Prostate gland (tissue), 2 donors: Measurements from ENCODE around the gene SESN1.

Experiments
- POLR2A ChIP-seq: fragments of 450-650 bp; IDR thresholded peaks from one replicate; pipeline ENCODE4 v1.6.1; 2016; ENCODE audit warnings: antibody characterized with exemption, mild to moderate bottlenecking
- POLR2AphosphoS5 ChIP-seq: sonication (generic); formaldehyde crosslinking; IDR thresholded peaks from one replicate; pipeline ENCODE4 v1.6.1; 2017; ENCODE audit warnings: antibody characterized with exemption
- TF ChIP-seq, protein P1 (sequence below), 4 experiments: fragments of 200-600 bp in 2 of 4; fragments of 450-650 bp in 2 of 4; sonication (generic) in 2 of 4; IDR thresholded peaks; 1 replicate in 3 of 4; 2 replicates in 1 of 4; pipeline ENCODE4 v1.5.1; 2016 to 2019; ENCODE audit warnings: antibody characterized with exemption in 4 of 4, mild to moderate bottlenecking in 2 of 4, moderate library complexity in 2 of 4

DNA sequence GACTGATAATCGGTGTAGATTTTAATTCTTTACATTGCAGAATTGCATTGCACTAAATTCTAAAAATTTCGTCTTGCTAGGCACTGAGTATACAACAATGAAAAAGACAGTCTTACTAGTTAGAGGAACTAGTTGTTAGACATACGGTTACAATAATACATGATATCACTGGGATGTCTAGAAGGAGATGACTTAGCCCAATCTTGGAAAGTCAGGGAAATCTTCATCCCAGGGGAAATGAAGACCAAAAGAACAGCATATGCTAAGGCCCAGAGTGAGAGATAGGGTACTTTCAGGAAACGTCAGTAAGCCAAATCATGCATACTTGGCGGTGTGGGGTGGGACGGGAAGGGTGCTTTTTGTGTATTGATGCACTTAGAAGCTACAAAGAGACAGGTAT lies 1.6 kb upstream of the SESN1 start:
- TF ChIP-seq, protein P1, sequence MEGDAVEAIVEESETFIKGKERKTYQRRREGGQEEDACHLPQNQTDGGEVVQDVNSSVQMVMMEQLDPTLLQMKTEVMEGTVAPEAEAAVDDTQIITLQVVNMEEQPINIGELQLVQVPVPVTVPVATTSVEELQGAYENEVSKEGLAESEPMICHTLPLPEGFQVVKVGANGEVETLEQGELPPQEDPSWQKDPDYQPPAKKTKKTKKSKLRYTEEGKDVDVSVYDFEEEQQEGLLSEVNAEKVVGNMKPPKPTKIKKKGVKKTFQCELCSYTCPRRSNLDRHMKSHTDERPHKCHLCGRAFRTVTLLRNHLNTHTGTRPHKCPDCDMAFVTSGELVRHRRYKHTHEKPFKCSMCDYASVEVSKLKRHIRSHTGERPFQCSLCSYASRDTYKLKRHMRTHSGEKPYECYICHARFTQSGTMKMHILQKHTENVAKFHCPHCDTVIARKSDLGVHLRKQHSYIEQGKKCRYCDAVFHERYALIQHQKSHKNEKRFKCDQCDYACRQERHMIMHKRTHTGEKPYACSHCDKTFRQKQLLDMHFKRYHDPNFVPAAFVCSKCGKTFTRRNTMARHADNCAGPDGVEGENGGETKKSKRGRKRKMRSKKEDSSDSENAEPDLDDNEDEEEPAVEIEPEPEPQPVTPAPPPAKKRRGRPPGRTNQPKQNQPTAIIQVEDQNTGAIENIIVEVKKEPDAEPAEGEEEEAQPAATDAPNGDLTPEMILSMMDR (IDR thresholded peaks at IDR 0.05), result no peak
- no peak for TF ChIP-seq POLR2A
- no peak for TF ChIP-seq POLR2AphosphoS5
